HG03139 (cell line): ENCODE data around the gene KATNA1.

Source experiments
- ATAC-seq: cut with Tn5 transposase; IDR thresholded peaks from one replicate; pipeline ENCODE4 v1.9.1; 2021; ENCODE audit not compliant: unreplicated experiment

KATNA1 gene

GRCh38 chr6:149614337-149614736 lies 34.2 kb downstream of the KATNA1 start:
- no peak for ATAC-seq

DNA sequence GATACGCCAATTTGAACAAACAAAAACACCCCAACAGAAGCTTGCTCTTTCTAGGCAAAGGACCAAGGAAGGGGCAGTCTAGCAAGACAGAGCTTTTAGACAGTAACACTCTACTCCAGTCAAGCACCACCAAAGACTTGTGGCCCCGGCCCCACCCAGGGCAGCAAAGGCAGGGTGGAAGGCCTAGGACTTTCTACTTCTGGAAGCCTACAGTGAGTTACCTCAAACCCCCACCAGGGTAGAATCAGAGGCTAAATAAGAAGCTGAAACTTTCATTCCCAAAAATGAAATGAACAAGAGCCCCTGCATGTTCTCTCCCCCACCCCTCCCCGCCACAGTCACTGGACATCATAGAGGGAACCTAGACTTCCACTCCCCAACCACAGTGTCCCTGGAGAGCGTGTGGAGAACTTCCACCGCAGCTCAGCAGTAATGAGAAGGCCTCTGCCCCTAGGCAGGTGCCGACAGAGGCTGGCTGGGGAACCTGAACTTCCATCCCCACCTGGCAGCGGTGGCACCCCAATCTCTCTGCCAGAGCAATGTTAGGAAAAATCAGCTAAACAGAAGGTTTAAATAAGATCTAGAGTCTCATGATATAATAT lies 40.0 kb downstream of the KATNA1 start:
- no peak for ATAC-seq

GRCh38 chr6:149600508-149600907 lies 48.0 kb downstream of the KATNA1 start:
- no peak for ATAC-seq

- no peak for ATAC-seq
Measured at GRCh38 chr6:149593408-149593807, 55.1 kb downstream of the KATNA1 start.

DNA sequence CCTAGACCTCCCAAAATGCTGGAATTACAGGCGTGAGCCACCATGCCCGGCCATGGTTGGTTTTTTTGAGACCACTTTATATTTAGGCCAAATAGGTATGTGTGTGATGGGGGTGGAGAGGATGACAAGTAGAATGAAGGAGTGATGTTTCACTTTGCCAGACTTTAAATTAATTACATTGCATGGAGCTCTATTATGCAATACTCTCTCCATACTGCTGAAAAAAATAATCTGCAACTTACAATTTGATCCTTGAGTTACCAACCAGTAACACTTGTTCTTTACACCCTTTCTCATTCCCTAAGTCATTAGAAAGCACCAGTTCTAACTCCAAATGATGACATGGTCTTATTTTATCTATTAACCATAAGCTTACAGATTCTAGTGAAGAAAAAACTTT lies 55.5 kb downstream of the KATNA1 start:
- no peak for ATAC-seq

GRCh38 chr6:149586149-149586548 lies 62.4 kb downstream of the KATNA1 start:
- no peak for ATAC-seq

DNA sequence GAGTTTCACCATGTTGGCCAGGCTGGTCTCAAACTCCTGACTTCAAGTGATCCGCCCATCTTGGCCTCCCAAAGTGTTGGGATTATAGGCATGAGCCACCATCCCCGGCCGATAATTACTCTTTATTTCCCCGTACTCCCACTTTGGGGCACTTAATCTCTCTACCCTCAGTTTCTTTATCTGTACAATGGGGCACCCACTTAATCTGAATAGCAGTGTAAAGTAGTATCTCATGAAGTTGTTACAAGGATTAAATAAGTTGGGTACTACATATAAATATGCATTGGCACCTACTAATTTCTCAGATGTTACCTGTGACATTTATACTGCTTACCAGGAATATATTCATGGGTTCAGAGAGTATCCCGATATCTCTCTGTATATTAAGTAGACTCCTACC lies 67.2 kb downstream of the KATNA1 start:
- ATAC-seq, result no peak

DNA sequence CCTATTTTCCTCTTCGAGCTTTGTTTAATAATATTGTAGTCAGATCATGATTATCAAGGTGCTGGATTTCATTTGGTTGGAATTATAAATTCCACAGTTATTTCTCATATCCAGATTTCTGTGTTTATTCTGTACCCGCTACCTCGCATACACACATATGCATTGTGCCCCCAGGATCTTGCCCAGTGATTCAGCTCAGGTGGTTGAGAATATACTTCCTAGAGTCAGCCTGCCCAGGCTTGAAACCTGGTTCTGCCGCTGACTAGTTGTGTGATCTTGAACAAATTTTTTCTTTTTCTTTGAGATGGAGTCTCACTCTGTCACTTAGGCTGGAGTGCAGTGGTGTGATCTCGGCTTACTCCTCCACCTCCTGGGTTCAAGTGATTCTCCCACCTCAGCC lies 67.6 kb downstream of the KATNA1 start:
- no peak for ATAC-seq

DNA sequence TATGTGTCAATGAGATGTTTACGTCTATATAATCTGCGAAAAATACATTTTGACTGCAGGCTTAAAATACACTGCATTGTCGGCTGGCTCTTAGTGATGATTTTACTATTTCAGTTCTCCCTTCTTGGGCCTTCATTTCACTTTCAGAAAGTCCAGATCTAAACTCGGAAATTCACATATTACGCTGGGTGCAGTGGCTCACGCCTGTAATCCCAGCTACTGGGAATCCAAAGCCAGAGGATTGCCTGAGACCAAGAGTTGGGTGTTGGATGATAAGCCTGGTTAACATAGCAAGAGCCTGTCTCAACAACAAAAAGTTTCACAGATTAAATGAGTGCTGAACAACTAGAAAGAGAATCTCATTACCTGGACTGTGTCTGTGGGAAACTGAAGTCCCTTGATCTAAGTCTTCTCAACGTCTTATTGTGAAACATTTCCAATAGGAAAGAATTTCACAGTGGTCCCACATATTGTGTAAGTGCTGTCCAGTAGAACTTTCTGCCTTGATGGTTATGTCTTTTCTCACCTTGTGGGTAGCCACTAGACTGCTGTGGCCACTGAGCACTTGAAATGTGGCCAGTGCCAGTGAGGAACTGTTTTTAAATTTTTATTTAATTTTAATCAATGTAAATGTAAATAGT lies 80.4 kb downstream of the KATNA1 start:
- no peak for ATAC-seq

- no peak for ATAC-seq
Measured at GRCh38 chr6:149567194-149567586, 81.3 kb downstream of the KATNA1 start.

DNA sequence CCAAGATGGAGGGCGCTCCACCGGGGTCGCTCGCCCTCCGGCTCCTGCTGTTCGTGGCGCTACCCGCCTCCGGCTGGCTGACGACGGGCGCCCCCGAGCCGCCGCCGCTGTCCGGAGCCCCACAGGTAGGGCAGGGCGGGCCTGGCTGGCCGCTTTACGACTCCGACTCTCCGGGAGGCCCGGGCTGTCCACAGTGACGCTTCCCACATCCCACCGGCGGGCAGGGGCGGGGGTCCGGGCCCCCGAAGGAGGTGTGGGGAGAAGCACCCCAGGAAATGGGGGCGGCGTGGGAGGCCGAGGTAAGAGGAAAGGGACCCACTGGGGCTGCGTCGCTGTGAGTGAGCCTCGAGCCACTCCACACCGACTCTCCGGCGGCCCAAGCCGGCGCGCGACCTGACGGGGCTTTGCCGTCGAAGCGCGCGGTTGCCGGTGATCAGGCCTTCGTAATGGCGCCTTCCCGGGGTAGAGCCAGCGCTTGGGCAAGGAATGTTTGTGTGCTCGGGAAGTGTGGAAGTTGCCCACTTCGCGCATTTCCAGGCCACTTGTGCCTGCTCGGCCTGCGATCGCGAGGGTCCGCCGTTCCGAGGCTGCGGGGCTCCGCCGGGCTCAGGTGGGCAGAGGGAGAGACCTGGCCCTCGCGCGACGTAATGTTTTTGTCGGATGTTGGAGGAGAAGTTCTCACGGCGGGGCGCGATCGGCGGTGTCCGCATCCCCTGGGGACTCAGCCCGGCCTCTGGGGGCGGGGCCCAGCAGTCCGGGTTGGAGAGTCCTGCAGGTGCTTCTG lies 81.9 kb downstream of the KATNA1 start:
- peak; percentile 14 for ATAC-seq

DNA sequence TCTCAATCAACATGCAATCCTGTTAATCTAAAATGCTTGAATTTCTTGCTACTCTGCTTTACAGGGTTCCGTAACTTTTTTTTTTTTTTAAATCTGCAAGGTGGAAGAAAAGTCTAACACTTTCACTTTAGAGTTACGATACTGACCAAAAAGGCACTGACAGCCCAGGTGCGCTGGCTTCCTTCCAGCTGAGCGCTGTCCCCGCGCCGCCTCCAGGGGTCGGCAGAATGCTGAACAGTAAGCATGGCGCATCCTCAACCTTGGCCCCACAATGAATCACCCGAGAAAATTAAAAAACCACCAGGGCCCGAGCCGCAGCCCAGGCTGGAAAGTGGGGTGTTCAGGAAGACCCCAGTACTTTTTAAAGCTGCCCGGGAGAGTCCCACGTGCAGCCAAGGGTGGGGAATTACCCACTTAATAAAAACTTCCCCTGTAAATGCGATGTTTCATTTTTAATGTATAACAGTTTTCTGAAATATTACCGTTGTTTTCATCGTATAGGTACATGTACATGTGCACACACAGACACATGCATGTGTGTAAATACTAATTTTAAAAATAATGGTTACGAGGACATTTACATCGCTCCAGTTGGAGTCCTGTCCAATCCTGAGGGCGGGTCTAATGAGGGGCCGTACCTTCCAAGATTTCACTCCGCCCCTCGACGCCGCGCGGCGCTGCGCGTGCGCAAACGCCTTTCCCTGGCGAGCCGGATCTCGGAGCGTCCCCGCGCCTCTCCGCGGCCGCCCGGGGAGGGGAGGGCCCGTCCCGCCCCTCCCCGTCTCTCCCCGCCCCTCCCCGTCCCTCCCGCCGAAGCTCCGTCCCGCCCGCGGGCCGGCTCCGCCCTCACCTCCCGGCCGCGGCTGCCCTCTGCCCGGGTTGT lies 82.7 kb downstream of the KATNA1 start, which contains the start of gene GINM1:
Gene GINM1, plus strand, starts transcription at position 849 of the 883 bp plus-strand sequence. CDS start 40 bp downstream, outside the sequence.
- peak; percentile 86 for ATAC-seq

DNA sequence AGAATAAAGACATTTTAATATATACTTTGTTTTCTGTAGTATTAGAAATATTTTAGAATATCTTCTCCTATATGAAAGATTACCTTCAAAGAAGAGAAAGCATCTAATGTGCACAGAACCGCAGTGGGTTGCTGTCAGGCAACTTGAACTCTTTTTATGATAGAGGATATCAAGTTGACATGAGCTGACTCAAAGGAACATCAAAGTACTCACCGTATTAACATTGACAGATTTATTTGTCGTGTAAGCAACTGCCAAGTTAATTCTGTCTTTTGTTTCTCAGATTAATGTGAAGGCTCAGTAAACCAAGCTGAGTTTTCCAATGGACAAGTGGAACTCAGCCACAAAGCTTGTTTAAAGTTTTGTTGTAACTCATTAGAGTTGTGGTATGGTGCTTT lies 84.6 kb downstream of the KATNA1 start:
- no peak for ATAC-seq

DNA sequence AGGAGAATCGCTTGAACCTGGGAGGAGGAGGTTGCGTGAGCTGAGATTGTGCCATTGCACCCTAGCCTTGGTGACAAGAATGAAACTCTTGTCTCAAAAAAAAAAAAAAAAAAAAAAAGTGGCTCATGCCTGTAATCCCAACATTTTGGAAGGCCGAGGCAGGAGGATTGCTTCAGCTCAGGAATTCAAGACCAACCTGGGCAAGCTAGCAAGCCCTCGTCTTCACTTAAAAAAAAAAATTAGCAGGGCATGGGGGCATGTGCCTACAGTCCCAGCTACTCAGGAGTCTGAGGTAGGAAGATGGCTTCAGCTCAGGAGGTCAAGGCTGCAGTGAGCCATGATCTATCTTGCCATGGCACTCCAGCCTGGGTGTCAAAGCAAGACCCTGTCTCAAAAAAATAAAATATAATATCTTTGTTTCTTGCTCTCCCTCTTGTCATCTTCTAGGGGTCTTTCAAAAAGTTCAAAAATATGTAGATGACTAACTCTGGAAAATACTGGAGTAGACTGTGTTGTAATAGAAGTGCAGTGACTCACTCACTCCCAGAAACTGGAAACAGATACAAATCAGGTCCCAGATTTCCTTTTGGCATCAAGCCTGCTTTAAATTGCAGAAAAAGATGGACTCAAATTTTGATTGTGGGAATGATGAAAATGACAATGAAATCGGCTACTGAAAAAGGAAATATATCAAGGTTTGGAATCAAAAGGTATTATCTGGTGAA lies 85.1 kb downstream of the KATNA1 start:
- no peak for ATAC-seq

DNA sequence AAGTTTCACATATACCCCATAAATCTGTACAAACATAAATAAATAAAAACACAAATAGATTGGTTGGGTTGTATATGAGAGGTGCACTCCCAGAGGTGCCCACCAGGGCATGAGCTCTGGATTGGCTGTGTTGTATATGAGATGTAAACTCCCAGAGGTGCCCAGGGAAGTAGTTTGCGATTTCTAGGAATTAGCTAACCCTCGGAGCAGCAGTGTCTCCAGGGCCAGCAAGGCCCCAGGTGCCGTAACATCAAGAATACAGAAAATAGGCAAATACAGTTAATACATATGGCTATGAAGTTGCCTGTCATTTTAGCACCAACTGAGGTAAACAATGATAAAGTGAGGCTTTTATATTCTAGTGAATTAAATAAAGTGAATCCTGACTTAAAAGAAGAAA lies 87.8 kb downstream of the KATNA1 start:
- no peak for ATAC-seq

DNA sequence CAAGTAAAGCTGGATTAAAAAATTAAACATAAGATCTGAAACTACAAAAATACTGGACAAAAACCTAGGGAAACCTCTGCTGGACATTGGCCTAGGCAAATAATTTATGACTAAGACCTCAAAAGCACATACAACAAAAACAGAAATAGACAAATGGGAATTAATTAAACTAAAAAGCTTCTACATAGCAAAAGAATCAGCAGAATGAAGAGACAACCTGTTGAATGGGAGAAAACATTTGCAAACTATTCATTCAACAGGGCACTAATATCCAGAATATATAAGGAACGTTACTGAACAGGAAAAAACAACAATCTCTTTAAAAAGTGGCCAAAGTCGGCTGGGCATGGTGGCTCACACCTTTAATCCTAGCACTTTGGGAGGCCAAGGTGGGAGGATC lies 89.1 kb downstream of the KATNA1 start:
- ATAC-seq, result no peak

- no peak for ATAC-seq
Measured at GRCh38 chr6:149558029-149558428, 90.5 kb downstream of the KATNA1 start.

DNA sequence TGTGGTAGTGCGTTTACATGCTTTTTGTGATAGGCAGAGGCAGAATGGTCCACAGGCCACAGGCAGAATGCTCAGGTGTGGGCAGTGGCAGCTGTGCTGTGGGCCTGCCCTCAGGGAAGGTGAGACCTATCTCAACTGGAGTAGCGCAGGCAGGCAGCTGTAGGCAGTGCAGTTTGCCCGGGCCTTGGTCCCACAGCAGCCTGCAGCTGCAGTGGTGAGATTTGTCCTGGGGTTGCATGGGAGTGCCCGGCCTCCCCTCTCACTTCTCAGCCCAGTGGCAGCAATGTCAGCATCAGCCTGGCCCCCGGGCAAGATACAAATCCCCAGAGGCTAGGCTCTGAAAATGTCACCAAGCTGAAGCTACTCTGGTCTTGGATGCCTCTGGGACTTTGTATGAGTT lies 96.6 kb downstream of the KATNA1 start:
- ATAC-seq, result no peak

GRCh38 chr6:149545754-149546471 lies 102.6 kb downstream of the KATNA1 start, which contains the start of gene PPIL4:
TSS of gene PPIL4 (minus strand) at chr6:149546043. CDS start at chr6:149546005, 38 bp downstream.
- peak; percentile 86 for ATAC-seq

- peak; percentile 7 for ATAC-seq
Measured at GRCh38 chr6:149545258-149545753, 103.2 kb downstream of the KATNA1 start.
